GM23338 (cell line): ENCODE data around the gene ZNF778. TPM values are rescaled to one million over a fixed set of nuclear protein-coding genes. Genes with fewer than 3 reads are reported as not detected.
A peak's percentile ranks its signal among the peaks of the same experiment; 100 is the strongest.

ENCODE experiments used
- ATAC-seq: fragments of 200-7000 bp; cut with Tn5 transposase; 3 replicates; pipeline ENCODE4 v1.9.1; 2020
- DNase-seq: peaks from one replicate; pipeline ENCODE4 v3.0.0-alpha.2; 2015; ENCODE audit warnings: low spot score
- H2AFZ ChIP-seq: fragments of 200-600 bp; sonication (generic); 2 replicates; pipeline ENCODE4 v1.8.0; 2016; ENCODE audit warnings: antibody characterized with exemption, mild to moderate bottlenecking, moderate library complexity
- H3F3A ChIP-seq: fragments of 200-600 bp; sonication (generic); replicated peaks from 2 replicates; pipeline ENCODE4 v1.8.0; 2017; ENCODE audit warnings: antibody characterized with exemption, mixed run types, low read depth
- H3K27ac ChIP-seq: fragments of 200-600 bp; sonication (generic); 2 replicates; pipeline ENCODE4 v1.6.1; 2016; ENCODE audit warnings: low read depth
- H3K27me3 ChIP-seq: fragments of 200-600 bp; sonication (generic); 2 replicates; pipeline ENCODE4 v1.8.0; 2016; ENCODE audit warnings: mild to moderate bottlenecking, mixed run types, moderate library complexity; ENCODE audit not compliant: insufficient read depth
- H3K36me3 ChIP-seq: fragments of 200-600 bp; sonication (generic); 2 replicates; pipeline ENCODE4 v1.8.0; 2016; ENCODE audit warnings: mild to moderate bottlenecking; ENCODE audit not compliant: insufficient read depth
- H3K4me1 ChIP-seq: fragments of 200-600 bp; sonication (generic); 2 replicates; pipeline ENCODE4 v1.8.0; 2016; ENCODE audit warnings: mild to moderate bottlenecking, moderate library complexity; ENCODE audit not compliant: insufficient read depth
- H3K4me2 ChIP-seq: fragments of 200-600 bp; sonication (generic); 2 replicates; pipeline ENCODE4 v1.7.1; 2017; ENCODE audit warnings: mixed run types
- H3K4me3 ChIP-seq: fragments of 200-600 bp; sonication (generic); 2 replicates; pipeline ENCODE4 v1.6.1; 2016; ENCODE audit warnings: mixed run types
- H3K79me2 ChIP-seq: fragments of 200-600 bp; sonication (generic); replicated peaks from 2 replicates; pipeline ENCODE4 v1.8.0; 2017; ENCODE audit warnings: mild to moderate bottlenecking; ENCODE audit not compliant: insufficient read depth
- H3K9me2 ChIP-seq: fragments of 200-600 bp; sonication (generic); 2 replicates; pipeline ENCODE4 v1.8.0; 2017; ENCODE audit not compliant: insufficient read depth
- H4K20me1 ChIP-seq: fragments of 200-600 bp; sonication (generic); replicated peaks from 2 replicates; pipeline ENCODE4 v1.8.0; 2017; ENCODE audit warnings: mild to moderate bottlenecking; ENCODE audit not compliant: insufficient read depth
- H3K27ac Mint-ChIP-seq: 2 replicates; pipeline ENCODE4 v1.8.0; 2020; ENCODE audit warnings: inconsistent platforms, mild to moderate bottlenecking, moderate library complexity, mixed read lengths
- H3K27me3 Mint-ChIP-seq: 3 replicates; pipeline ENCODE4 v1.8.0; 2022; ENCODE audit warnings: low read depth, mild to moderate bottlenecking, moderate library complexity, mixed read lengths, inconsistent platforms; ENCODE audit not compliant: insufficient read depth, poor library complexity
- H3K36me3 Mint-ChIP-seq: 3 replicates; pipeline ENCODE4 v1.8.0; 2021; ENCODE audit warnings: low read depth, mild to moderate bottlenecking, inconsistent platforms, moderate library complexity, mixed read lengths
- H3K4me1 Mint-ChIP-seq: 3 replicates; pipeline ENCODE4 v1.8.0; 2020; ENCODE audit warnings: mild to moderate bottlenecking, inconsistent platforms, mixed read lengths
- H3K4me3 Mint-ChIP-seq: 3 replicates; pipeline ENCODE4 v1.8.0; 2021; ENCODE audit warnings: moderate library complexity, mild to moderate bottlenecking, inconsistent platforms, mixed read lengths
- H3K9me3 Mint-ChIP-seq: 3 replicates; pipeline ENCODE4 v1.8.0; 2020; ENCODE audit warnings: moderate library complexity, mild to moderate bottlenecking, inconsistent platforms, mixed read lengths
- CREB1 ChIP-seq: fragments of 250-450 bp; sonication (Bioruptor Pico); IDR thresholded peaks from 2 replicates; pipeline ENCODE4 v1.5.0; 2020; ENCODE audit warnings: low read depth, mild to moderate bottlenecking, moderate library complexity
- EZH2 ChIP-seq: fragments of 200-600 bp; sonication (generic); IDR thresholded peaks from one replicate; pipeline ENCODE4 v1.8.0; 2017; ENCODE audit warnings: antibody characterized with exemption, mild to moderate bottlenecking, low read depth; ENCODE audit not compliant: unreplicated experiment
- EZH2phosphoT487 ChIP-seq: fragments of 200-600 bp; sonication (generic); IDR thresholded peaks from one replicate; pipeline ENCODE4 v1.8.1; 2018; ENCODE audit warnings: antibody characterized with exemption; ENCODE audit not compliant: unreplicated experiment
- JUNB ChIP-seq: IDR thresholded peaks from one replicate; pipeline ENCODE4 v1.6.1; 2016; ENCODE audit warnings: antibody characterized with exemption; ENCODE audit not compliant: unreplicated experiment
- NANOG ChIP-seq: IDR thresholded peaks from 2 replicates; pipeline ENCODE4 v1.6.1; 2016; ENCODE audit warnings: antibody characterized with exemption, borderline replicate concordance
- POLR2AphosphoS5 ChIP-seq: IDR thresholded peaks from 2 replicates; pipeline ENCODE4 v1.6.1; 2016; ENCODE audit warnings: antibody characterized with exemption, low read depth
- STAT1 ChIP-seq: IDR thresholded peaks from one replicate; pipeline ENCODE4 v1.6.1; 2016; ENCODE audit warnings: antibody characterized with exemption; ENCODE audit not compliant: unreplicated experiment
- ZNF114 ChIP-seq: fragments of 250-450 bp; sonication (Bioruptor Pico); IDR thresholded peaks from 2 replicates; pipeline ENCODE4 v1.5.0; 2020; ENCODE audit warnings: mild to moderate bottlenecking, moderate library complexity
- polyA plus RNA-seq: library from polyadenylated mRNA; unstranded; fragments of >200 nt; fragmentation: Nextera tagmentation; extraction: Ambion mirVana; gene quantifications from 2 replicates; pipeline ENCODE4 v1.2.1, GENCODE V29; 2016
- total RNA-seq: library from RNA; depleted of rRNA; stranded (reverse); fragments of >200 nt; shearing (Covaris generic); gene quantifications from 2 replicates; pipeline ENCODE4 v1.2.3, GENCODE V29; 2014
- TF ChIP-seq, protein P1 (sequence below): IDR thresholded peaks from one replicate; pipeline ENCODE4 v1.6.1; 2018; ENCODE audit warnings: antibody characterized with exemption; ENCODE audit not compliant: unreplicated experiment
- TF ChIP-seq, protein P2 (sequence below): IDR thresholded peaks from 2 replicates; pipeline ENCODE4 v1.6.1; 2016; ENCODE audit warnings: antibody characterized with exemption
- TF ChIP-seq, protein P3 (sequence below), 2 experiments: fragments of 200-600 bp in 1 of 2; sonication (generic) in 1 of 2; conservative IDR thresholded peaks; 2 replicates each; pipeline versions ENCODE4 v1.5.1 to v1.6.1; 2016 to 2017; ENCODE audit warnings: antibody characterized with exemption in 2 of 2, low read depth in 2 of 2, mild to moderate bottlenecking in 2 of 2, moderate library complexity in 1 of 2

The ZNF778 gene
- total and polyA plus RNA-seq, 2 experiments from 2014 or later, result 7.9 to 43.4 TPM

- H3F3A ChIP-seq, result peaks cover 12% of the 10 kb centered on the region; the same call in 1 of the 2 replicates
- peaks cover 17% of the 10 kb centered on the region for H3K36me3 Mint-ChIP-seq
- H3K27ac Mint-ChIP-seq, result no peak overlapping the region
- no peaks in the 10 kb centered on the region for H3K4me1 ChIP-seq
- H3K27me3 ChIP-seq, result no peaks in the 10 kb centered on the region
- no peak overlapping the region for H3K4me2 ChIP-seq
- no peaks in the 10 kb centered on the region for H3K9me2 ChIP-seq
- no peak for TF ChIP-seq EZH2phosphoT487
- peaks cover 10% of the 10 kb centered on the region for H3K27me3 Mint-ChIP-seq
- DNase-seq (no peak), ATAC-seq (no peak)
- no peaks in the 10 kb centered on the region for H3K9me3 Mint-ChIP-seq
- H2AFZ ChIP-seq, result no peak overlapping the region
- H3K4me3 ChIP-seq, result no peak overlapping the region
- no peaks in the 10 kb centered on the region; the same call in 2 of the 3 replicates for H3K4me1 Mint-ChIP-seq
- peaks cover 5% of the 10 kb centered on the region; the same call in 1 of the 2 replicates for H3K79me2 ChIP-seq
- H3K27ac ChIP-seq, result no peak overlapping the region
- H4K20me1 ChIP-seq, result peaks cover 11% of the 10 kb centered on the region
- peaks cover 18% of the 10 kb centered on the region; the same call in 1 of the 2 replicates for H3K36me3 ChIP-seq
- no peak overlapping the region for H3K4me3 Mint-ChIP-seq
These were observed 63.7 kb downstream of the ZNF778 start for GRCh38 chr16:89281189-89281577.

- peaks cover 5% of the 10 kb centered on the region; the same call in 1 of the 2 replicates for H3K79me2 ChIP-seq
- Mint-ChIP-seq H3K9me3 (no peaks in the 10 kb centered on the region), H3K4me1 (no peaks in the 10 kb centered on the region; the same call in 2 of the 3 replicates), H3K36me3 (peaks cover 19% of the 10 kb centered on the region), H3K27me3 (peaks cover 9% of the 10 kb centered on the region), H3K4me3 (no peak overlapping the region), H3K27ac (no peak overlapping the region)
- no peaks in the 10 kb centered on the region for H3K27me3 ChIP-seq
- H3F3A ChIP-seq, result peaks cover 14% of the 10 kb centered on the region; the same call in 1 of the 2 replicates
- no peak overlapping the region for H3K27ac ChIP-seq
- H3K9me2 ChIP-seq, result no peaks in the 10 kb centered on the region
- TF ChIP-seq CREB1 (CRISPR knock-in tag) (no peak), POLR2AphosphoS5 (no peak)
- TF ChIP-seq, protein P1, sequence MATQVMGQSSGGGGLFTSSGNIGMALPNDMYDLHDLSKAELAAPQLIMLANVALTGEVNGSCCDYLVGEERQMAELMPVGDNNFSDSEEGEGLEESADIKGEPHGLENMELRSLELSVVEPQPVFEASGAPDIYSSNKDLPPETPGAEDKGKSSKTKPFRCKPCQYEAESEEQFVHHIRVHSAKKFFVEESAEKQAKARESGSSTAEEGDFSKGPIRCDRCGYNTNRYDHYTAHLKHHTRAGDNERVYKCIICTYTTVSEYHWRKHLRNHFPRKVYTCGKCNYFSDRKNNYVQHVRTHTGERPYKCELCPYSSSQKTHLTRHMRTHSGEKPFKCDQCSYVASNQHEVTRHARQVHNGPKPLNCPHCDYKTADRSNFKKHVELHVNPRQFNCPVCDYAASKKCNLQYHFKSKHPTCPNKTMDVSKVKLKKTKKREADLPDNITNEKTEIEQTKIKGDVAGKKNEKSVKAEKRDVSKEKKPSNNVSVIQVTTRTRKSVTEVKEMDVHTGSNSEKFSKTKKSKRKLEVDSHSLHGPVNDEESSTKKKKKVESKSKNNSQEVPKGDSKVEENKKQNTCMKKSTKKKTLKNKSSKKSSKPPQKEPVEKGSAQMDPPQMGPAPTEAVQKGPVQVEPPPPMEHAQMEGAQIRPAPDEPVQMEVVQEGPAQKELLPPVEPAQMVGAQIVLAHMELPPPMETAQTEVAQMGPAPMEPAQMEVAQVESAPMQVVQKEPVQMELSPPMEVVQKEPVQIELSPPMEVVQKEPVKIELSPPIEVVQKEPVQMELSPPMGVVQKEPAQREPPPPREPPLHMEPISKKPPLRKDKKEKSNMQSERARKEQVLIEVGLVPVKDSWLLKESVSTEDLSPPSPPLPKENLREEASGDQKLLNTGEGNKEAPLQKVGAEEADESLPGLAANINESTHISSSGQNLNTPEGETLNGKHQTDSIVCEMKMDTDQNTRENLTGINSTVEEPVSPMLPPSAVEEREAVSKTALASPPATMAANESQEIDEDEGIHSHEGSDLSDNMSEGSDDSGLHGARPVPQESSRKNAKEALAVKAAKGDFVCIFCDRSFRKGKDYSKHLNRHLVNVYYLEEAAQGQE, result no peak
- peaks cover 25% of the 10 kb centered on the region; the same call in 1 of the 2 replicates for H3K36me3 ChIP-seq
- no peak overlapping the region for H2AFZ ChIP-seq
- H3K4me3 ChIP-seq, result no peak overlapping the region
- peaks cover 11% of the 10 kb centered on the region for H4K20me1 ChIP-seq
- ATAC-seq (no peak), DNase-seq (no peak)
- H3K4me2 ChIP-seq, result no peak overlapping the region
- H3K4me1 ChIP-seq, result no peaks in the 10 kb centered on the region
These were observed 64.3 kb downstream of the ZNF778 start for GRCh38 chr16:89281829-89282228.

- Histone ChIP-seq H3K27ac (peak overlapping the region; percentile 69; the same call in 1 of the 2 replicates), H3K27me3 (no peaks in the 10 kb centered on the region), H4K20me1 (peaks cover 5% of the 10 kb centered on the region), H3F3A (peaks cover 14% of the 10 kb centered on the region; the same call in 1 of the 2 replicates), H3K4me2 (no peak overlapping the region), H3K79me2 (no peaks in the 10 kb centered on the region; the same call in 1 of the 2 replicates), H3K9me2 (no peaks in the 10 kb centered on the region), H2AFZ (no peak overlapping the region), H3K36me3 (peaks cover 26% of the 10 kb centered on the region; the same call in 1 of the 2 replicates), H3K4me3 (no peak overlapping the region), H3K4me1 (no peaks in the 10 kb centered on the region)
- no peak for ATAC-seq
- peaks cover 6% of the 10 kb centered on the region for H3K27me3 Mint-ChIP-seq
- no peaks in the 10 kb centered on the region for H3K9me3 Mint-ChIP-seq
- H3K27ac Mint-ChIP-seq, result no peak overlapping the region
- H3K36me3 Mint-ChIP-seq, result peaks cover 20% of the 10 kb centered on the region
- H3K4me1 Mint-ChIP-seq, result 0 out of 3 replicates have a peak, but pooled peaks cover 2% of the 10 kb centered on the region
- no peak overlapping the region for H3K4me3 Mint-ChIP-seq
- no peak for DNase-seq
- no peak for TF ChIP-seq EZH2
- no peak for TF ChIP-seq CREB1 (CRISPR knock-in tag)
- TF ChIP-seq, protein P2, sequence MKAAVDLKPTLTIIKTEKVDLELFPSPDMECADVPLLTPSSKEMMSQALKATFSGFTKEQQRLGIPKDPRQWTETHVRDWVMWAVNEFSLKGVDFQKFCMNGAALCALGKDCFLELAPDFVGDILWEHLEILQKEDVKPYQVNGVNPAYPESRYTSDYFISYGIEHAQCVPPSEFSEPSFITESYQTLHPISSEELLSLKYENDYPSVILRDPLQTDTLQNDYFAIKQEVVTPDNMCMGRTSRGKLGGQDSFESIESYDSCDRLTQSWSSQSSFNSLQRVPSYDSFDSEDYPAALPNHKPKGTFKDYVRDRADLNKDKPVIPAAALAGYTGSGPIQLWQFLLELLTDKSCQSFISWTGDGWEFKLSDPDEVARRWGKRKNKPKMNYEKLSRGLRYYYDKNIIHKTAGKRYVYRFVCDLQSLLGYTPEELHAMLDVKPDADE, result no peak
- TF ChIP-seq, protein P3, sequence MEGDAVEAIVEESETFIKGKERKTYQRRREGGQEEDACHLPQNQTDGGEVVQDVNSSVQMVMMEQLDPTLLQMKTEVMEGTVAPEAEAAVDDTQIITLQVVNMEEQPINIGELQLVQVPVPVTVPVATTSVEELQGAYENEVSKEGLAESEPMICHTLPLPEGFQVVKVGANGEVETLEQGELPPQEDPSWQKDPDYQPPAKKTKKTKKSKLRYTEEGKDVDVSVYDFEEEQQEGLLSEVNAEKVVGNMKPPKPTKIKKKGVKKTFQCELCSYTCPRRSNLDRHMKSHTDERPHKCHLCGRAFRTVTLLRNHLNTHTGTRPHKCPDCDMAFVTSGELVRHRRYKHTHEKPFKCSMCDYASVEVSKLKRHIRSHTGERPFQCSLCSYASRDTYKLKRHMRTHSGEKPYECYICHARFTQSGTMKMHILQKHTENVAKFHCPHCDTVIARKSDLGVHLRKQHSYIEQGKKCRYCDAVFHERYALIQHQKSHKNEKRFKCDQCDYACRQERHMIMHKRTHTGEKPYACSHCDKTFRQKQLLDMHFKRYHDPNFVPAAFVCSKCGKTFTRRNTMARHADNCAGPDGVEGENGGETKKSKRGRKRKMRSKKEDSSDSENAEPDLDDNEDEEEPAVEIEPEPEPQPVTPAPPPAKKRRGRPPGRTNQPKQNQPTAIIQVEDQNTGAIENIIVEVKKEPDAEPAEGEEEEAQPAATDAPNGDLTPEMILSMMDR (conservative IDR thresholded peaks at IDR 0.05; ENCODE audit: low read depth in 2 of 2), result no peak
- no peak for TF ChIP-seq ZNF114
- no peak for TF ChIP-seq NANOG
- no peak for TF ChIP-seq JUNB
- TF ChIP-seq STAT1, result no peak
- no peak for TF ChIP-seq EZH2phosphoT487
- no peak for TF ChIP-seq POLR2AphosphoS5
These were observed 65.0 kb downstream of the ZNF778 start for GRCh38 chr16:89282523-89282922.
